IMR-90 (cell line): ENCODE results near the gene VAMP7. TPM values are rescaled to one million over a fixed set of nuclear protein-coding genes. Genes with fewer than 3 reads are reported as not detected.

Experiments
- ATAC-seq: fragments of 200-7000 bp; cut with Tn5 transposase; 2 replicates; pipeline ENCODE4 v1.9.1; 2020; ENCODE audit warnings: low read depth, mild to moderate bottlenecking, moderate library complexity
- BruUV-seq: library from RNA; stranded (reverse); fragments of 400-500 nt; replicated peaks from 2 replicates; lab custom pipeline; 2021; lab: Mats Ljungman, UMichigan
- CTCF ChIA-PET: fragments of 300-600 bp; formaldehyde crosslinking; extraction: SDS; loops from one replicate; lab custom pipeline; 2021; ENCODE audit warnings: antibody characterized with exemption; lab: Yijun Ruan, JAX
- POLR2A ChIA-PET: fragments of 300-600 bp; sonication (Branson Sonifier 250); formaldehyde crosslinking; loops from one replicate; lab custom pipeline; 2022; ENCODE audit warnings: antibody characterized with exemption; ENCODE audit not compliant: unreplicated experiment; lab: Charles Lee
- DNase-seq: peaks from one replicate; pipeline ENCODE4 v3.0.0; 2013
- H2AFZ ChIP-seq: replicated peaks from 2 replicates; pipeline ENCODE3; 2013; ENCODE audit warnings: low read length, mild to moderate bottlenecking; ENCODE audit not compliant: poor library complexity
- H2AK5ac ChIP-seq: 2 replicates; pipeline ENCODE4 v1.6.1; 2013; ENCODE audit warnings: low read depth, low read length, inconsistent platforms
- H2AK9ac ChIP-seq: replicated peaks from 2 replicates; pipeline ENCODE3; 2013; ENCODE audit warnings: mild to moderate bottlenecking, low read depth, low read length, moderate library complexity; ENCODE audit not compliant: poor library complexity
- H2BK120ac ChIP-seq: 2 replicates; pipeline ENCODE4 v1.6.1; 2013; ENCODE audit warnings: low read depth, low read length, inconsistent platforms
- H2BK15ac ChIP-seq: 3 replicates; pipeline ENCODE4 v1.6.1; 2013; ENCODE audit warnings: low read depth, low read length, inconsistent platforms
- H2BK20ac ChIP-seq: 2 replicates; pipeline ENCODE4 v1.6.1; 2013; ENCODE audit warnings: low read depth, mild to moderate bottlenecking, inconsistent platforms, low read length, moderate library complexity
- H2BK5ac ChIP-seq: 2 replicates; pipeline ENCODE4 v1.6.1; 2013; ENCODE audit warnings: mild to moderate bottlenecking, low read depth, low read length, inconsistent platforms; ENCODE audit not compliant: poor library complexity, severe bottlenecking
- H3K14ac ChIP-seq: replicated peaks from 2 replicates; pipeline ENCODE4 v1.6.1; 2013; ENCODE audit warnings: low read depth, low read length, inconsistent platforms
- H3K18ac ChIP-seq: 2 replicates; pipeline ENCODE4 v1.6.1; 2013; ENCODE audit warnings: low read depth, low read length, control low read depth
- H3K23ac ChIP-seq: 2 replicates; pipeline ENCODE4 v1.6.1; 2013; ENCODE audit warnings: low read depth, low read length, inconsistent platforms
- H3K27ac ChIP-seq: 2 replicates; pipeline ENCODE4 v1.5.1; 2013; ENCODE audit warnings: mild to moderate bottlenecking, control low read depth, low read length; ENCODE audit not compliant: insufficient read depth
- H3K27me3 ChIP-seq: 2 replicates; pipeline ENCODE4 v1.6.1; 2013; ENCODE audit warnings: low read length; ENCODE audit not compliant: control insufficient read depth, insufficient read depth
- H3K36me3 ChIP-seq: 2 replicates; pipeline ENCODE4 v1.6.1; 2013; ENCODE audit warnings: low read length, mixed read lengths; ENCODE audit not compliant: control insufficient read depth, insufficient read depth
- H3K4ac ChIP-seq: 2 replicates; pipeline ENCODE4 v1.6.1; 2013; ENCODE audit warnings: low read depth, low read length, inconsistent platforms
- H3K4me1 ChIP-seq: 2 replicates; pipeline ENCODE4 v1.6.1; 2013; ENCODE audit warnings: low read length, mixed read lengths; ENCODE audit not compliant: control insufficient read depth, insufficient read depth
- H3K4me2 ChIP-seq: 2 replicates; pipeline ENCODE4 v1.6.1; 2013; ENCODE audit warnings: low read depth, mild to moderate bottlenecking, control low read depth, low read length, moderate library complexity
- H3K4me3 ChIP-seq: 2 replicates; pipeline ENCODE4 v1.5.1; 2013; ENCODE audit warnings: low read depth, mild to moderate bottlenecking, control low read depth, low read length, moderate library complexity; ENCODE audit not compliant: insufficient read depth
- H3K56ac ChIP-seq: 2 replicates; pipeline ENCODE4 v1.6.1; 2013; ENCODE audit warnings: low read length, inconsistent platforms; ENCODE audit not compliant: insufficient read depth; ENCODE audit errors: extremely low read depth
- H3K79me1 ChIP-seq, 2 experiments: 2 replicates each; pipeline ENCODE4 v1.6.1; 2013; ENCODE audit warnings: low read length in 2 of 2, inconsistent platforms in 1 of 2, low read depth in 1 of 2
- H3K9ac ChIP-seq: 2 replicates; pipeline ENCODE4 v1.6.1; 2013; ENCODE audit warnings: low read depth, low read length, control low read depth
- H3K9me1 ChIP-seq: 2 replicates; pipeline ENCODE4 v1.6.1; 2013; ENCODE audit warnings: low read length, inconsistent platforms; ENCODE audit not compliant: insufficient read depth
- H3K9me3 ChIP-seq: 2 replicates; pipeline ENCODE4 v1.6.1; 2013; ENCODE audit warnings: low read length; ENCODE audit not compliant: control insufficient read depth, insufficient read depth
- H4K20me1 ChIP-seq: 2 replicates; pipeline ENCODE4 v1.6.1; 2013; ENCODE audit warnings: low read length, inconsistent platforms; ENCODE audit not compliant: insufficient read depth
- H4K5ac ChIP-seq: 2 replicates; pipeline ENCODE4 v1.6.1; 2013; ENCODE audit warnings: mild to moderate bottlenecking, low read depth, low read length, control low read depth
- H4K8ac ChIP-seq, 2 experiments: 2 replicates each; pipeline ENCODE4 v1.6.1; 2013; ENCODE audit warnings: low read depth in 2 of 2, low read length in 2 of 2, control low read depth in 1 of 2, inconsistent platforms in 1 of 2
- H4K91ac ChIP-seq: 2 replicates; pipeline ENCODE4 v1.6.1; 2013; ENCODE audit warnings: low read depth, low read length, inconsistent platforms; ENCODE audit not compliant: insufficient read depth
- BHLHE40 ChIP-seq: fragments of 150-350 bp; IDR thresholded peaks from 2 replicates; pipeline ENCODE4 v1.6.1; 2016; ENCODE audit warnings: mild to moderate bottlenecking, low read depth, low read length
- CEBPB ChIP-seq: IDR thresholded peaks from 2 replicates; pipeline ENCODE4 v1.6.1; 2012; ENCODE audit warnings: low read depth, low read length, improper control_type of control experiment
- CHD1 ChIP-seq: IDR thresholded peaks from 2 replicates; pipeline ENCODE4 v1.6.1; 2012; ENCODE audit warnings: low read depth, low read length, improper control_type of control experiment
- CTCF ChIP-seq: conservative IDR thresholded peaks from 2 replicates; pipeline ENCODE4 v1.5.1; 2012; ENCODE audit warnings: mild to moderate bottlenecking, low read depth, low read length, improper control_type of control experiment
- ELK1 ChIP-seq: fragments of 150-350 bp; IDR thresholded peaks from 2 replicates; pipeline ENCODE4 v1.6.1; 2016; ENCODE audit warnings: low read depth, mild to moderate bottlenecking, low read length, moderate library complexity, borderline replicate concordance
- FOS ChIP-seq: fragments of 150-350 bp; IDR thresholded peaks from 2 replicates; pipeline ENCODE4 v1.6.1; 2016; ENCODE audit warnings: low read depth, low read length
- MAFK ChIP-seq: IDR thresholded peaks from 2 replicates; pipeline ENCODE4 v1.6.1; 2012; ENCODE audit warnings: low read depth, low read length, improper control_type of control experiment
- MAZ ChIP-seq: IDR thresholded peaks from 2 replicates; pipeline ENCODE4 v1.6.1; 2012; ENCODE audit warnings: low read depth, mild to moderate bottlenecking, low read length, improper control_type of control experiment, moderate library complexity, borderline replicate concordance
- MXI1 ChIP-seq: IDR thresholded peaks from 2 replicates; pipeline ENCODE4 v1.6.1; 2012; ENCODE audit warnings: low read depth, mild to moderate bottlenecking, low read length, moderate library complexity, borderline replicate concordance
- NFE2L2 ChIP-seq: fragments of 150-350 bp; IDR thresholded peaks from 2 replicates; pipeline ENCODE4 v1.6.1; 2016; ENCODE audit warnings: low read depth, mild to moderate bottlenecking, low read length
- POLR2A ChIP-seq: IDR thresholded peaks from 2 replicates; pipeline ENCODE4 v1.6.1; 2012; ENCODE audit warnings: mild to moderate bottlenecking, low read depth, low read length
- RAD21 ChIP-seq: IDR thresholded peaks from 2 replicates; pipeline ENCODE4 v1.6.1; 2012; ENCODE audit warnings: low read length, improper control_type of control experiment
- RCOR1 ChIP-seq: IDR thresholded peaks from 2 replicates; pipeline ENCODE4 v1.6.1; 2012; ENCODE audit warnings: mild to moderate bottlenecking, low read length, improper control_type of control experiment; ENCODE audit not compliant: insufficient replicate concordance
- RFX5 ChIP-seq: IDR thresholded peaks from 2 replicates; pipeline ENCODE4 v1.8.0; 2012; ENCODE audit warnings: low read depth, mild to moderate bottlenecking, low read length, moderate library complexity
- SMC3 ChIP-seq: fragments of 150-350 bp; IDR thresholded peaks from 2 replicates; pipeline ENCODE4 v1.6.1; 2016; ENCODE audit warnings: low read depth, mild to moderate bottlenecking, antibody characterized with exemption, low read length, moderate library complexity
- USF2 ChIP-seq: fragments of 150-350 bp; IDR thresholded peaks from 2 replicates; pipeline ENCODE4 v1.6.1; 2017; ENCODE audit warnings: mild to moderate bottlenecking, antibody characterized with exemption, low read length, low read depth
- WGBS, 2 experiments: methylation state at CpG; one replicate each; pipeline versions ENCODE4 v1.1.5 to v1.1.7; 2013; ENCODE audit warnings: missing lambda C conversion rate in 2 of 2; ENCODE audit not compliant: insufficient read length in 1 of 2; ENCODE audit errors: extremely low coverage in 2 of 2; 5-methylcytosine and 5-hydroxymethylcytosine counted together
- dilution Hi-C: fragments of 300-500 bp; cut with HindIII; formaldehyde crosslinking; loops from one replicate; pipeline ENCODE4 v1.14.3; 2018; ENCODE audit warnings: low sequenced_read_pairs; ENCODE audit not compliant: unreplicated experiment
- in situ Hi-C: fragments of 300-500 bp; cut with MboI; formaldehyde crosslinking; loops from 3 replicates; pipeline ENCODE4 v1.14.3; 2019; ENCODE audit warnings: low sequenced_read_pairs, inconsistent platforms, mixed read lengths
- intact Hi-C: fragments of 100-400 bp; cut with micrococcal nuclease; formaldehyde crosslinking; loops from 2 replicates; pipeline ENCODE4 v1.10.0; 2022
- polyA plus RNA-seq, 3 experiments: library from polyadenylated mRNA; depleted of rRNA; stranded (reverse); fragments of >200 nt; gene quantifications; 2 replicates each; pipeline ENCODE4 v1.2.3, GENCODE V29; 2012; ENCODE audit warnings: low replicate concordance in 1 of 3
- total RNA-seq: library from RNA; depleted of rRNA; stranded (reverse); fragments of >200 nt; gene quantifications from 2 replicates; pipeline ENCODE4 v1.2.3, GENCODE V29; 2012

The VAMP7 gene
- total and polyA plus RNA-seq, 2 of the 4 experiments (the other 2 are of a cell fraction) = 21.7 to 39.1 TPM

GRCh38 chrX:155889328-155889727 is 8.2 kb downstream of the VAMP7 start:
- no TSS peak for BruUV-seq
- H3K27ac ChIP-seq = no peak overlapping the region

More at GRCh38 chrX:155889328-155889727, 8.2 kb downstream of the VAMP7 start:
- ChIA-PET CTCF (no interaction called here), POLR2A (no interaction called here)
- Histone ChIP-seq H2BK15ac (no peak overlapping the region), H2AK5ac (no peak overlapping the region), H3K4ac (no peak overlapping the region; the same call in 1 of the 2 replicates), H3K36me3 (peaks cover 7% of the 10 kb centered on the region), H4K20me1 (no peaks in the 10 kb centered on the region), H3K4me2 (no peak overlapping the region), H4K91ac (no peak overlapping the region), H3K9me1 (no peaks in the 10 kb centered on the region), H3K14ac (no peak overlapping the region), H3K4me3 (no peak overlapping the region), H3K56ac (no peak overlapping the region), H3K23ac (no peak overlapping the region), H2BK120ac (no peak overlapping the region), H3K27me3 (no peaks in the 10 kb centered on the region), H2AFZ (no peak overlapping the region), H2BK5ac (no peak overlapping the region), H3K9ac (no peak overlapping the region), H3K79me1 (peaks cover 5 to 14% of the 10 kb centered on the region in 2 experiments; a peak in 3 of 4 replicates), H2BK20ac (no peak overlapping the region), H3K9me3 (no peaks in the 10 kb centered on the region), H4K5ac (no peak overlapping the region), H3K4me1 (peaks cover 5% of the 10 kb centered on the region; the same call in 1 of the 2 replicates), H4K8ac (no peak overlapping the region), H3K18ac (no peak overlapping the region), H2AK9ac (no peak overlapping the region)
- no peak for DNase-seq
- WGBS, 2 experiments = no CpG with 5 or more reads among the region's 4 CpGs
- no peak for ATAC-seq
- TF ChIP-seq CTCF (no peak), RFX5 (no peak), BHLHE40 (no peak), USF2 (no peak), POLR2A (no peak), MXI1 (no peak), MAZ (no peak), ELK1 (no peak), RCOR1 (no peak), RAD21 (no peak), NFE2L2 (no peak), SMC3 (no peak), CHD1 (no peak), MAFK (no peak), FOS (no peak), CEBPB (no peak)
- intact Hi-C loops (no loop called here), dilution Hi-C loops (no loop called here), in situ Hi-C loops (no loop called here)
